Smooth muscle cell (in vitro differentiated cells): ENCODE data around the gene STBD1. TPM values are rescaled to one million over a fixed set of nuclear protein-coding genes. Genes with fewer than 3 reads are reported as not detected.

Experiments
- DNase-seq: peaks from one replicate; lab custom pipeline; 2025; ENCODE audit not compliant: unreplicated experiment; lab: John Stamatoyannopoulos, UW
- H2AFZ ChIP-seq: fragments of 200-600 bp; sonication (generic); 2 replicates; pipeline ENCODE4 v1.6.0; 2016; ENCODE audit warnings: antibody characterized with exemption, low read depth, mild to moderate bottlenecking
- H3F3A ChIP-seq: fragments of 200-600 bp; sonication (generic); 2 replicates; pipeline ENCODE4 v1.6.0; 2017; ENCODE audit warnings: antibody characterized with exemption, low read depth
- H3K27ac ChIP-seq: fragments of 200-600 bp; sonication (generic); 2 replicates; pipeline ENCODE4 v1.5.1; 2016; ENCODE audit warnings: low read depth, mild to moderate bottlenecking
- H3K27me3 ChIP-seq: fragments of 200-600 bp; sonication (generic); 2 replicates; pipeline ENCODE4 v1.6.1; 2016; ENCODE audit warnings: low read depth, mild to moderate bottlenecking
- H3K36me3 ChIP-seq: fragments of 200-600 bp; sonication (generic); 2 replicates; pipeline ENCODE4 v1.5.1; 2016; ENCODE audit warnings: low read depth
- H3K4me1 ChIP-seq: fragments of 200-600 bp; sonication (generic); 2 replicates; pipeline ENCODE4 v1.5.1; 2016; ENCODE audit warnings: low read depth
- H3K4me2 ChIP-seq: fragments of 200-600 bp; sonication (generic); 2 replicates; pipeline ENCODE4 v1.6.0; 2016; ENCODE audit warnings: mild to moderate bottlenecking
- H3K4me3 ChIP-seq: fragments of 200-600 bp; sonication (generic); 2 replicates; pipeline ENCODE4 v1.5.1; 2016; ENCODE audit warnings: mild to moderate bottlenecking
- H3K79me2 ChIP-seq: fragments of 200-600 bp; sonication (generic); 2 replicates; pipeline ENCODE4 v1.6.0; 2016; ENCODE audit warnings: low read depth, mild to moderate bottlenecking
- H3K9ac ChIP-seq: fragments of 200-600 bp; sonication (generic); 2 replicates; pipeline ENCODE4 v1.6.0; 2016; ENCODE audit warnings: low read depth
- H3K9me3 ChIP-seq: fragments of 200-600 bp; sonication (generic); replicated peaks from 2 replicates; pipeline ENCODE4 v1.5.1; 2016; ENCODE audit warnings: low read depth
- H4K20me1 ChIP-seq: fragments of 200-600 bp; sonication (generic); 2 replicates; pipeline ENCODE4 v1.6.0; 2016; ENCODE audit warnings: low read depth
- WGBS: methylation state at CpG from one replicate; pipeline ENCODE4 v1.1.7; 2016; ENCODE audit warnings: low lambda C conversion rate; 5-methylcytosine and 5-hydroxymethylcytosine counted together
- polyA plus RNA-seq: library from polyadenylated mRNA; unstranded; fragments of >200 nt; fragmentation: Nextera tagmentation; extraction: Ambion mirVana; gene quantifications from 2 replicates; pipeline ENCODE4 v1.2.1, GENCODE V29; 2016
- total RNA-seq: library from RNA; depleted of rRNA; stranded (reverse); fragments of >200 nt; gene quantifications from 2 replicates; pipeline ENCODE4 v1.2.3, GENCODE V29; 2014
- TF ChIP-seq, protein P1 (sequence below): fragments of 200-600 bp; sonication (generic); IDR thresholded peaks from 2 replicates; pipeline ENCODE4 v1.5.1; 2017; ENCODE audit warnings: borderline replicate concordance, mild to moderate bottlenecking, antibody characterized with exemption; ENCODE audit not compliant: insufficient read depth, poor library complexity, severe bottlenecking

Gene STBD1
- total and polyA plus RNA-seq, 2 experiments from 2014 or later, result 7.5 to 14.3 TPM

- Histone ChIP-seq H3K36me3 (no peaks in the 10 kb centered on the region), H3K9ac (no peak overlapping the region), H3K79me2 (peaks cover 17% of the 10 kb centered on the region), H4K20me1 (peaks cover 33% of the 10 kb centered on the region), H3K4me1 (no peaks in the 10 kb centered on the region), H3K27me3 (no peaks in the 10 kb centered on the region), H3K27ac (no peak overlapping the region), H3F3A (no peaks in the 10 kb centered on the region), H3K4me2 (no peak overlapping the region), H2AFZ (no peak overlapping the region), H3K4me3 (no peak overlapping the region), H3K9me3 (no peaks in the 10 kb centered on the region)
- TF ChIP-seq, protein P1, sequence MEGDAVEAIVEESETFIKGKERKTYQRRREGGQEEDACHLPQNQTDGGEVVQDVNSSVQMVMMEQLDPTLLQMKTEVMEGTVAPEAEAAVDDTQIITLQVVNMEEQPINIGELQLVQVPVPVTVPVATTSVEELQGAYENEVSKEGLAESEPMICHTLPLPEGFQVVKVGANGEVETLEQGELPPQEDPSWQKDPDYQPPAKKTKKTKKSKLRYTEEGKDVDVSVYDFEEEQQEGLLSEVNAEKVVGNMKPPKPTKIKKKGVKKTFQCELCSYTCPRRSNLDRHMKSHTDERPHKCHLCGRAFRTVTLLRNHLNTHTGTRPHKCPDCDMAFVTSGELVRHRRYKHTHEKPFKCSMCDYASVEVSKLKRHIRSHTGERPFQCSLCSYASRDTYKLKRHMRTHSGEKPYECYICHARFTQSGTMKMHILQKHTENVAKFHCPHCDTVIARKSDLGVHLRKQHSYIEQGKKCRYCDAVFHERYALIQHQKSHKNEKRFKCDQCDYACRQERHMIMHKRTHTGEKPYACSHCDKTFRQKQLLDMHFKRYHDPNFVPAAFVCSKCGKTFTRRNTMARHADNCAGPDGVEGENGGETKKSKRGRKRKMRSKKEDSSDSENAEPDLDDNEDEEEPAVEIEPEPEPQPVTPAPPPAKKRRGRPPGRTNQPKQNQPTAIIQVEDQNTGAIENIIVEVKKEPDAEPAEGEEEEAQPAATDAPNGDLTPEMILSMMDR, result no peak
- WGBS, result 67% methylated on average over 1 of the region's 1 CpG
- DNase-seq, result no peak
Observed at GRCh38 chr4:76312457-76312856, 5.9 kb downstream of the STBD1 start.

DNA sequence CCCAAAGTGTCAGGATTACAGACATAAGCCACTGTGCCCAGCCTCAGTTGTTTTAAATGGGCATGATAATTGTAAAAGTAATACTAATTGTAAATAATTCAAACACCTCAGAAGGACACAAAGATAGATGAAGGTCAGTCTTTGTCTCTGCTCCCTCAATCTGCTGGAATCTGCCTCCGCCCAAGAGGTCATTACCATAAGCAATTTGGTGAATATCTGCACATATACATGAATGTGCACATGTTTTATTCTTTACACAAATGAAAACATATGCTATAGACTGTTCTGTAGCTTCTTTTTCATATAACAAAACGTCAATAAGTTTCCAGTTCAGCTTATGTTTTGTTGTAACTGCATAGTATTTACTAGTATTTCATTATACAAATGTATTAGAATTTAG lies 7.0 kb downstream of the STBD1 start:
- Histone ChIP-seq H3K79me2 (peaks cover 6% of the 10 kb centered on the region), H4K20me1 (peaks cover 23% of the 10 kb centered on the region), H3K4me2 (no peak overlapping the region), H2AFZ (no peak overlapping the region), H3K27me3 (no peaks in the 10 kb centered on the region), H3K27ac (no peak overlapping the region), H3K9me3 (no peaks in the 10 kb centered on the region), H3K4me3 (no peak overlapping the region), H3K9ac (no peak overlapping the region), H3K36me3 (peaks cover 4% of the 10 kb centered on the region), H3K4me1 (no peaks in the 10 kb centered on the region), H3F3A (no peaks in the 10 kb centered on the region)
- TF ChIP-seq, protein P1, result no peak
- 88% methylated on average over 2 of the region's 2 CpGs for WGBS
- DNase-seq, result no peak

DNA sequence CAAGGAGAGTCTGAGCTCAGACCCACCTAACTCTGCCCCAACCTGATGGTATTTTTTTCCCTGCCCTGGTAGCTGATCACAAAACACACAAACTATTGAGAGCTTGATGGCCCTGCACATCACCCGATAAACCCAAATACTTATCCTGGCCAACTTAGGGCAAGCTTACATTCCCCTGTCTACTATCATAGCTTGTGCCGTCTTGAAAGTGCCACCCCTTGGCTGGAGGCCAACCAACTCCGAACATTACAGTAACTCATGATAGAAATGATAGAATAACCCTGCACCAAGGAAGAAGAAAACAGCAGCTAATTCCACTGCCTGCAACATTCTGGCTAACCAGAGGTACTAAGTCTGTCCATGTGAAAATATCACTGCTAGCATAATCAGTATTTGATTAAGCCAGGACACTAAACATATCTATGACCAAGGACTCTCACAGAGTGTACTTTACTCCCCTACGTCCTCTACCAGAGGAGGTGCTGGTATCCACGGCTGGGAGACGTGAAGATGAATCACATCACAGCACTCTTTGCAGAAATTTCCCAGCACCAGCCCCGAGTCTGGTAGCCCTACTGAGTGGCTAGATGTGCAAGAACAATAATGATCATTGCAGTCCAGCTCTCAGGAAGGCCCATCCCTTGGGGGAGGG lies 8.9 kb downstream of the STBD1 start:
- no peak overlapping the region for H3K9ac ChIP-seq
- H3K4me2 ChIP-seq, result no peak overlapping the region
- H3K4me3 ChIP-seq, result no peak overlapping the region
- no peak for DNase-seq
- no peaks in the 10 kb centered on the region for H3K79me2 ChIP-seq
- H3K36me3 ChIP-seq, result peaks cover 4% of the 10 kb centered on the region
- 85% methylated on average over 7 of the region's 7 CpGs for WGBS
- H2AFZ ChIP-seq, result no peak overlapping the region
- no peaks in the 10 kb centered on the region for H3K4me1 ChIP-seq
- no peaks in the 10 kb centered on the region for H3F3A ChIP-seq
- H3K27me3 ChIP-seq, result no peaks in the 10 kb centered on the region
- H4K20me1 ChIP-seq, result peaks cover 5% of the 10 kb centered on the region
- no peak overlapping the region for H3K27ac ChIP-seq
- TF ChIP-seq, protein P1, result no peak
- no peaks in the 10 kb centered on the region for H3K9me3 ChIP-seq

GRCh38 chr4:76316131-76316530 lies 9.6 kb downstream of the STBD1 start:
- Histone ChIP-seq H3K27ac (no peak overlapping the region), H3K4me3 (no peak overlapping the region), H3K9me3 (no peaks in the 10 kb centered on the region), H3K9ac (no peak overlapping the region), H3F3A (no peaks in the 10 kb centered on the region), H2AFZ (no peak overlapping the region), H3K4me1 (no peaks in the 10 kb centered on the region), H3K4me2 (no peak overlapping the region), H3K36me3 (peaks cover 4% of the 10 kb centered on the region), H3K27me3 (no peaks in the 10 kb centered on the region), H3K79me2 (no peaks in the 10 kb centered on the region), H4K20me1 (no peaks in the 10 kb centered on the region)
- WGBS, result 93% methylated on average over 1 of the region's 1 CpG
- DNase-seq, result no peak
- TF ChIP-seq, protein P1, result no peak
